Measurements from ENCODE around the gene PRDM9.
"Not testable (repeated sequence)": the region's sequence is repeated elsewhere in the genome, so short reads cannot be mapped to it uniquely, and the experiment has no call there.

Gene PRDM9

GRCh38 chr5:23507278-23507685 is at the start of gene PRDM9:
PRDM9 (plus strand) TSS chr5:23507609; CDS start chr5:23509034, 1,425 bp downstream.
- DNase-seq: no peak

GRCh38 chr5:23457780-23458179 is 49.6 kb upstream of the PRDM9 start:
- no peak for DNase-seq

- DNase-seq: no peak
Measured at GRCh38 chr5:23459214-23459613, 48.2 kb upstream of the PRDM9 start.

- DNase-seq: no peak
Measured at GRCh38 chr5:23461576-23461975, 45.8 kb upstream of the PRDM9 start.

GRCh38 chr5:23466401-23466912 is 41.0 kb upstream of the PRDM9 start:
- no peak for DNase-seq

GRCh38 chr5:23468658-23469057 is 38.8 kb upstream of the PRDM9 start:
- DNase-seq: no peak

GRCh38 chr5:23473915-23474314 is 33.5 kb upstream of the PRDM9 start:
- no peak for DNase-seq

GRCh38 chr5:23474315-23474714 is 33.1 kb upstream of the PRDM9 start:
- DNase-seq: no peak

- no peak for DNase-seq
Measured at GRCh38 chr5:23476580-23476979, 30.8 kb upstream of the PRDM9 start.

- DNase-seq: no peak
Measured at GRCh38 chr5:23482642-23483041, 24.8 kb upstream of the PRDM9 start.

GRCh38 chr5:23483090-23483489 is 24.3 kb upstream of the PRDM9 start:
- DNase-seq: no peak

- DNase-seq: no peak
Measured at GRCh38 chr5:23484096-23484495, 23.3 kb upstream of the PRDM9 start.

GRCh38 chr5:23486227-23486626 is 21.2 kb upstream of the PRDM9 start:
- DNase-seq: not testable (repeated sequence)

- DNase-seq: no peak
Measured at GRCh38 chr5:23490993-23491392, 16.4 kb upstream of the PRDM9 start.

- no peak for DNase-seq
Measured at GRCh38 chr5:23494558-23494957, 12.9 kb upstream of the PRDM9 start.

GRCh38 chr5:23496576-23496975 is 10.8 kb upstream of the PRDM9 start:
- no peak for DNase-seq

GRCh38 chr5:23506329-23507236 is 826 bp upstream of the PRDM9 start:
- DNase-seq: no peak

GRCh38 chr5:23510434-23510833 is 3.0 kb downstream of the PRDM9 start:
- DNase-seq: not testable (repeated sequence)

GRCh38 chr5:23522553-23522952 is 15.1 kb downstream of the PRDM9 start:
- no peak for DNase-seq

- DNase-seq: no peak
Measured at GRCh38 chr5:23523031-23523430, 15.6 kb downstream of the PRDM9 start.

GRCh38 chr5:23523998-23524397 is 16.6 kb downstream of the PRDM9 start:
- no peak for DNase-seq

- DNase-seq: no peak
Measured at GRCh38 chr5:23525751-23526150, 18.3 kb downstream of the PRDM9 start.

- not testable (repeated sequence) for DNase-seq
Measured at GRCh38 chr5:23526616-23527015, 19.2 kb downstream of the PRDM9 start.

GRCh38 chr5:23527216-23527920 is 20.0 kb downstream of the PRDM9 start:
- not testable (repeated sequence) for DNase-seq

Measured in cortex of kidney (tissue), 1 donor.